Gastroesophageal sphincter (tissue), 3 donors: ENCODE data around the gene VSNL1.

ENCODE experiments used
- EP300 ChIP-seq: sonication (generic); formaldehyde crosslinking; IDR thresholded peaks from one replicate; pipeline ENCODE4 v1.6.1; 2017; ENCODE audit warnings: antibody characterized with exemption, mild to moderate bottlenecking
- POLR2A ChIP-seq, 2 donors: fragments of 450-650 bp; IDR thresholded peaks; one replicate each; pipeline ENCODE4 v1.6.1; 2017; ENCODE audit warnings: antibody characterized with exemption in 2 of 2, mild to moderate bottlenecking in 2 of 2, moderate library complexity in 1 of 2
- POLR2AphosphoS5 ChIP-seq: sonication (generic); formaldehyde crosslinking; IDR thresholded peaks from one replicate; pipeline ENCODE4 v1.6.1; 2017; ENCODE audit warnings: antibody characterized with exemption
- TF ChIP-seq, protein P1 (sequence below), 4 experiments: fragments of 200-600 bp in 2 of 4; fragments of 450-650 bp in 2 of 4; sonication (generic) in 1 of 4; IDR thresholded peaks; one replicate each; pipeline ENCODE4 v1.5.1; 2017 to 2019; ENCODE audit warnings: antibody characterized with exemption in 4 of 4, mild to moderate bottlenecking in 2 of 4, moderate library complexity in 2 of 4

DNA sequence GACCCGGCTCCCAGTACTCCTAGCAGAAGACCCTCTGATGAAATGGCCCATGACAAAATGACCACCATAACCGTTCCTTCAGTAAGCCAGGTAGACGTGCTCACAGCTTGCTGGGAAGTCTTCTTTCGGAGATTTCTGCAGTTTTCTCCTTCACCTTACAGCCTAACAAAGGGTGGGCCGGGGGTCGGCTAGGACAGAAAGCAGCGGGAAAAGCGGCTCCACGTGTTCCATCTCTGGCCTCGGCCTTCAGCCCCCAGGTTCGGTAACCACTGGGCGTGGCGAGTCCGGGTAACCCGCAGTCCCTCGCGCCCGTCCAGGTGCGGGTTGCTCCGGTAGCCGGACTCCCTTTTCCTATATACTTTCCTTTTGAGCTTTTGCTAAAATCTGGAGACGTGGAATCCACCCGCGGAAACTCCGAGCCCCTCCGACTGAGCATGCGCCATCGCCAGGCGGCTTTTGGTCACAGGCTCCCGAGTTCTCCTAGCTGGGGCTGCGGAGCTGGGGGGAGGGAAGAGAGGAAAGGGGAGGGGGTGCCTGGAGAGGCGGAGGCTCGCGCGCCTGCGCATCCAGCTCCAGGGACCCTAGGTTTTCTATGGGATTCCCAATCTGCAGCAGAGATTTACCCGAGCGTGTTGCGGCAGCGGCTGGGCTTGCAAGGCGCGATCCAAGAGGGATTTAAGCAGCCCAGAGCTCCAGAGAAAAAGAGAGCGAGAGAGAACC is at the start of gene VSNL1:
- TF ChIP-seq, protein P1, sequence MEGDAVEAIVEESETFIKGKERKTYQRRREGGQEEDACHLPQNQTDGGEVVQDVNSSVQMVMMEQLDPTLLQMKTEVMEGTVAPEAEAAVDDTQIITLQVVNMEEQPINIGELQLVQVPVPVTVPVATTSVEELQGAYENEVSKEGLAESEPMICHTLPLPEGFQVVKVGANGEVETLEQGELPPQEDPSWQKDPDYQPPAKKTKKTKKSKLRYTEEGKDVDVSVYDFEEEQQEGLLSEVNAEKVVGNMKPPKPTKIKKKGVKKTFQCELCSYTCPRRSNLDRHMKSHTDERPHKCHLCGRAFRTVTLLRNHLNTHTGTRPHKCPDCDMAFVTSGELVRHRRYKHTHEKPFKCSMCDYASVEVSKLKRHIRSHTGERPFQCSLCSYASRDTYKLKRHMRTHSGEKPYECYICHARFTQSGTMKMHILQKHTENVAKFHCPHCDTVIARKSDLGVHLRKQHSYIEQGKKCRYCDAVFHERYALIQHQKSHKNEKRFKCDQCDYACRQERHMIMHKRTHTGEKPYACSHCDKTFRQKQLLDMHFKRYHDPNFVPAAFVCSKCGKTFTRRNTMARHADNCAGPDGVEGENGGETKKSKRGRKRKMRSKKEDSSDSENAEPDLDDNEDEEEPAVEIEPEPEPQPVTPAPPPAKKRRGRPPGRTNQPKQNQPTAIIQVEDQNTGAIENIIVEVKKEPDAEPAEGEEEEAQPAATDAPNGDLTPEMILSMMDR (IDR thresholded peaks at IDR 0.05): peak in 1 of 4 experiments; percentile 3
- no peak for TF ChIP-seq EP300
- no peak for TF ChIP-seq POLR2A (IDR thresholded peaks at IDR 0.05)
- no peak for TF ChIP-seq POLR2AphosphoS5
